GM12891 (cell line): ENCODE results near the gene CHRNA1.

Experiments
- POLR2A ChIP-seq: IDR thresholded peaks from 2 replicates; pipeline ENCODE4 v1.6.1; 2011; ENCODE audit warnings: low read depth, low read length, control low read depth
- POLR2AphosphoS5 ChIP-seq: IDR thresholded peaks from 2 replicates; pipeline ENCODE4 v1.6.1; 2011; ENCODE audit warnings: low read depth, low read length, control low read depth
- POU2F2 ChIP-seq: IDR thresholded peaks from 2 replicates; pipeline ENCODE4 v1.6.1; 2011; ENCODE audit warnings: low read depth, mild to moderate bottlenecking, control low read depth, low read length, moderate library complexity
- TAF1 ChIP-seq: IDR thresholded peaks from 2 replicates; pipeline ENCODE4 v1.6.1; 2011; ENCODE audit warnings: low read depth, low read length, control low read depth

- TF ChIP-seq POLR2A (no peak), POLR2AphosphoS5 (no peak), TAF1 (no peak), POU2F2 (no peak)
Observed at GRCh38 chr2:174779361-174779928, 15.2 kb upstream of the CHRNA1 start.
